Kidney epithelial cell (primary cell): Measurements from ENCODE around the gene PPP1R27. TPM values are rescaled to one million over a fixed set of nuclear protein-coding genes. Genes with fewer than 3 reads are reported as not detected.

Experiments used
- DNase-seq: peaks from one replicate; pipeline ENCODE4 v3.0.0-alpha.2; 2010; ENCODE audit warnings: low read depth
- H3K27me3 ChIP-seq: 2 replicates; pipeline ENCODE4 v1.6.0; 2011; ENCODE audit warnings: low read length; ENCODE audit not compliant: control insufficient read depth, insufficient read depth
- H3K36me3 ChIP-seq: 2 replicates; pipeline ENCODE4 v1.5.1; 2011; ENCODE audit warnings: low read length; ENCODE audit not compliant: control insufficient read depth, insufficient read depth
- H3K4me3 ChIP-seq: 2 replicates; pipeline ENCODE4 v1.5.1; 2011; ENCODE audit warnings: low read depth, mild to moderate bottlenecking, control low read depth, low read length
- total RNA-seq: library from RNA; depleted of rRNA; stranded (reverse); fragments of >200 nt; gene quantifications from 2 replicates; pipeline ENCODE4 v1.2.3, GENCODE V29; 2015
- TF ChIP-seq, protein P1 (sequence below): IDR thresholded peaks from 2 replicates; pipeline ENCODE4 v1.5.1; 2011; ENCODE audit warnings: mild to moderate bottlenecking, moderate library complexity, low read length, control low read depth, inconsistent platforms; ENCODE audit not compliant: insufficient read depth, poor library complexity, severe bottlenecking

The PPP1R27 gene, protein sequence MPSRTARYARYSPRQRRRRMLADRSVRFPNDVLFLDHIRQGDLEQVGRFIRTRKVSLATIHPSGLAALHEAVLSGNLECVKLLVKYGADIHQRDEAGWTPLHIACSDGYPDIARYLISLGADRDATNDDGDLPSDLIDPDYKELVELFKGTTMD
- 0.38 TPM in 1 of 2 replicates, not detected in the other for total RNA-seq

DNA sequence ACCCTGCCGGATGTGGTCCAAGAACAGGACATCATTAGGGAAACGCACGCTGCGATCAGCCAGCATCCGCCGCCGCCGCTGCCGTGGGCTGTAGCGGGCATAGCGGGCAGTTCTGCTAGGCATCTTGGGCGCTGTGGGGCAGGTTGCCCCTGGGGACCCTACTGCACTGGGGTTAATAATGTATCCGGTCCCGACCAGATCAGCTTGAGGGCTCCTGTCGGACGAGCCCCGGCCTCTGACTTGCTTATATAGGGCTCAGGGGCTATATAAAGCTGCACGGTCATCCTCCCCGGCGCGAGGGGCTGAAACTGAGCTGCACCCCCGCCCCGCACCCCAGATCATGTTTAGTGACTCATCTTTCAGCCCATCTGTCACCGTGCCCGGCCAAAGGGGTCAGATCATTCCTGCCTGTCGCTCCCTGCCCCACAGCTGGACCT is at the start of gene PPP1R27:
Gene PPP1R27 (minus strand): TSS at position 220 of the 437 bp plus-strand sequence. CDS start 97 bp downstream, at position 123.
- Histone ChIP-seq H3K27me3 (peaks cover 2% of the 10 kb centered on the region), H3K36me3 (no peaks in the 10 kb centered on the region), H3K4me3 (peak within 1 kb of the TSS; percentile 55)
- DNase-seq: no peak
- TF ChIP-seq, protein P1, sequence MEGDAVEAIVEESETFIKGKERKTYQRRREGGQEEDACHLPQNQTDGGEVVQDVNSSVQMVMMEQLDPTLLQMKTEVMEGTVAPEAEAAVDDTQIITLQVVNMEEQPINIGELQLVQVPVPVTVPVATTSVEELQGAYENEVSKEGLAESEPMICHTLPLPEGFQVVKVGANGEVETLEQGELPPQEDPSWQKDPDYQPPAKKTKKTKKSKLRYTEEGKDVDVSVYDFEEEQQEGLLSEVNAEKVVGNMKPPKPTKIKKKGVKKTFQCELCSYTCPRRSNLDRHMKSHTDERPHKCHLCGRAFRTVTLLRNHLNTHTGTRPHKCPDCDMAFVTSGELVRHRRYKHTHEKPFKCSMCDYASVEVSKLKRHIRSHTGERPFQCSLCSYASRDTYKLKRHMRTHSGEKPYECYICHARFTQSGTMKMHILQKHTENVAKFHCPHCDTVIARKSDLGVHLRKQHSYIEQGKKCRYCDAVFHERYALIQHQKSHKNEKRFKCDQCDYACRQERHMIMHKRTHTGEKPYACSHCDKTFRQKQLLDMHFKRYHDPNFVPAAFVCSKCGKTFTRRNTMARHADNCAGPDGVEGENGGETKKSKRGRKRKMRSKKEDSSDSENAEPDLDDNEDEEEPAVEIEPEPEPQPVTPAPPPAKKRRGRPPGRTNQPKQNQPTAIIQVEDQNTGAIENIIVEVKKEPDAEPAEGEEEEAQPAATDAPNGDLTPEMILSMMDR: no peak

DNA sequence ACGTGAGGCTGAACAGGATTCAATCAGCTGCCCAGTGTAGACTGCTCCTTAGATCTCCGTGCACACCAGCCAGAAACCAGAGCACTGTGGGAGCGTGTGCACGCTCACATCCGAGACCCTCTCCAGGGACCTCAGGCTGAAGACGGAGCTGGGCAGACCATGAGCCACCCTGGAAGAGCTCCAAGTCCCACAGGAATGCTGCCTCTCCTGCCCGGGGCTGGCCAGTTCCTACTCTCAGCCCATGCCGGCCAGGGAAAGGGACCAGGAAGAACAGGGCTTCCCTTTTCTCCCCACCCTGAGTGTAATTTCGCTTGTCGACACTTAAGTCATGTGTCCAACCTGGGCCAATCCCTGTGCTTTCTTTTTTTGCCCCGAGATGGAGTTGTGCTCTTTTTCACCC is 49.7 kb upstream of the PPP1R27 start:
- no peak overlapping the region for H3K4me3 ChIP-seq
- TF ChIP-seq, protein P1: no peak
- H3K36me3 ChIP-seq: peaks cover 8% of the 10 kb centered on the region
- no peak for DNase-seq
- no peaks in the 10 kb centered on the region for H3K27me3 ChIP-seq

DNA sequence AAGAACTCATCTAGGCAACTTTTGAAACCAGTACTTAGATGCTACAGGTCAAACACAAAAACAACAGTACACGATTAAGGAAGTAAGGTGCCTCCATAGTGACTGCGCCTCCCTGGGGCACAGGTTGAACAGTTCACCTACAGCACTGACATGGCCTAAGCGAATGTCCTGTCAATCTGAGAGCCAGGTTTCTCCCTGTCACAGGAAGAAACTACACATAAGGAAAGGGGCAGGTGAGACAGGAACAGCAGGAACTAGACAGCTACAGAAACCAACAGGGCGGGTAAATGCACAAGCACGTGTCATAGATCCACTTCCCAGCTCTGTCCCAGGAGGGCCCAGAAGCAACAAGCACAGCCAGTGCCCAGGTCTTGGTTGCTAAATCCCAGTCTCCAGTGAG is 44.3 kb upstream of the PPP1R27 start:
- DNase-seq: no peak
- Histone ChIP-seq H3K36me3 (no peaks in the 10 kb centered on the region), H3K27me3 (no peaks in the 10 kb centered on the region), H3K4me3 (no peak overlapping the region)
- TF ChIP-seq, protein P1: no peak

DNA sequence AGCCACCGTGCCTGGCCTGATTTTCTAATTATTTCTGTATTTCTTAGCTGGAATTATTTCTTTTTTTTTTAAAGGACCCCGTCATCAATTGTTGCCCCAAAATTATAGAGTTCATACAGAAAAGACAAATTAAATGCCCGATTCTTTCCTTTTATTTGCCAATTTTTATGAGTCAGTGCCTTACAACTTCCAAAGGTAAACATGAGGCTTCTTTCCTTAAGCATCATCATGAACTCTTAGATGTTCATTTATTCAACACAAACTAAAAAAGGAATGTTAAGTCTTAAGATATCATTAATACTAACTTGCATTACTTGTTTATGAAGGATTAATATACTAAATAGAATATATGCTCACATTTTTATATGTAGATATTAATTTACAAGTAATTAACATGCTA is 43.4 kb upstream of the PPP1R27 start:
- Histone ChIP-seq H3K36me3 (no peaks in the 10 kb centered on the region), H3K27me3 (no peaks in the 10 kb centered on the region), H3K4me3 (no peak overlapping the region)
- DNase-seq: no peak
- TF ChIP-seq, protein P1: no peak

DNA sequence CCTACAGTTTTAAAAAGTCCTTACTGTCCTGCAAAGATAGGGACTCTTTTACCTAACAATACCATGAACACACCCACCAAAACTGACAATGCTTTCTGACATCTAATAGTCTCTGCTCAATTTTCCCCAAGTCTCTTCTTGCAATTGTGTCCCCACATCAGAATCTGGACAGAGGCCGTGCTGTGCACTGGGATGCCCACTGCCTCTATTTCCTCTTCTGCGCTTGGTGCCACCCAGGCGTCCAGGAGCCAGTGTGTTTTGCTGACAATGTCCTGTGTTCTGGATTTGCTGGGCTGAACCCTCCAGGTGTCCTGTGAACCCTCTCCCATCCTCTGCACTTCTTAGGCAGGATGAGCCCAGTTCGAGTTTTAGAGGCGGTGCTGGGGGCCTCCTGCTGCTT is 42.7 kb upstream of the PPP1R27 start:
- DNase-seq: no peak
- TF ChIP-seq, protein P1: no peak
- Histone ChIP-seq H3K36me3 (no peaks in the 10 kb centered on the region), H3K27me3 (no peaks in the 10 kb centered on the region), H3K4me3 (no peak overlapping the region)
